ENCODE data around the gene PLA2G4C.

DNA sequence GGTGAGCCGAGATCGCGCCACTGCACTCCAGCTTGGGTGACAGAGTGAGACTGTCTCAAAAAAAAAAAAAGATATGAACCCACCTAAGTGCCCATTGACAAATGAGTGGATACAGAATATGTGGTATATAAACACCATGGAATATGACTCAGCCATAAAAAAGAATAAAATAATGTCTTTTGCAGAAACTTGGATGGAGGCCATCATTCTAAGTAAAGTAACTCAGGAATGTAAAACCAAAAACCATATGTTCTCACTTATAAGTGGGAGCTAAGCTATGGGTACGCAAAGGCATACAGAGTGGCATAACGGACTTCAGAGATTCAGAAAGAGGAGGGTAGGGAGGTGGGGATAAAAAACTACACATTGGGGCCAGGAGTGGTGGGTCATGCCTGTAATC, 29.5 kb downstream of the PLA2G4C start:
- TF ChIP-seq, protein P1, sequence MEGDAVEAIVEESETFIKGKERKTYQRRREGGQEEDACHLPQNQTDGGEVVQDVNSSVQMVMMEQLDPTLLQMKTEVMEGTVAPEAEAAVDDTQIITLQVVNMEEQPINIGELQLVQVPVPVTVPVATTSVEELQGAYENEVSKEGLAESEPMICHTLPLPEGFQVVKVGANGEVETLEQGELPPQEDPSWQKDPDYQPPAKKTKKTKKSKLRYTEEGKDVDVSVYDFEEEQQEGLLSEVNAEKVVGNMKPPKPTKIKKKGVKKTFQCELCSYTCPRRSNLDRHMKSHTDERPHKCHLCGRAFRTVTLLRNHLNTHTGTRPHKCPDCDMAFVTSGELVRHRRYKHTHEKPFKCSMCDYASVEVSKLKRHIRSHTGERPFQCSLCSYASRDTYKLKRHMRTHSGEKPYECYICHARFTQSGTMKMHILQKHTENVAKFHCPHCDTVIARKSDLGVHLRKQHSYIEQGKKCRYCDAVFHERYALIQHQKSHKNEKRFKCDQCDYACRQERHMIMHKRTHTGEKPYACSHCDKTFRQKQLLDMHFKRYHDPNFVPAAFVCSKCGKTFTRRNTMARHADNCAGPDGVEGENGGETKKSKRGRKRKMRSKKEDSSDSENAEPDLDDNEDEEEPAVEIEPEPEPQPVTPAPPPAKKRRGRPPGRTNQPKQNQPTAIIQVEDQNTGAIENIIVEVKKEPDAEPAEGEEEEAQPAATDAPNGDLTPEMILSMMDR (IDR thresholded peaks at IDR 0.05), result no peak
- TF ChIP-seq POLR2A (IDR thresholded peaks at IDR 0.05), result no peak
